HepG2 (cell line): Measurements from ENCODE around the gene LRRC45. TPM values are rescaled to one million over a fixed set of nuclear protein-coding genes. Genes with fewer than 3 reads are reported as not detected.
A peak's percentile ranks its signal among the peaks of the same experiment; 100 is the strongest.

ENCODE experiments used
- ATAC-seq: fragments of 200-7000 bp; cut with Tn5 transposase; 3 replicates; pipeline ENCODE4 v1.9.1; 2020; ENCODE audit warnings: mild to moderate bottlenecking, moderate library complexity
- BruUV-seq: library from RNA; stranded (reverse); fragments of 400-500 nt; replicated peaks from 2 replicates; lab custom pipeline; 2021; lab: Mats Ljungman, UMichigan
- CTCF ChIA-PET: fragments of 300-600 bp; formaldehyde crosslinking; extraction: SDS; loops from one replicate; lab custom pipeline; 2021; ENCODE audit warnings: low total read pairs, inconsistent platforms, low intra/inter-chr PET ratio; lab: Yijun Ruan, JAX
- POLR2A ChIA-PET: fragments of 350-600 bp; sonication (Branson Sonifier 250); formaldehyde crosslinking; loops from one replicate; lab custom pipeline; 2020; ENCODE audit warnings: antibody characterized with exemption, inconsistent platforms; lab: Yijun Ruan, JAX
- DNase-seq: peaks from one replicate; pipeline ENCODE4 v3.0.0-alpha.2; 2015; ENCODE audit warnings: low spot score
- FAIRE-seq: peaks from 3 replicates; lab custom pipeline; 2011; peaks lifted over from hg19 to GRCh38; lab: Jason Lieb, UNC
- H2AFZ ChIP-seq: one replicate; pipeline ENCODE4 v1.6.1; 2011; ENCODE audit warnings: low read length, inconsistent platforms
- H3K27ac ChIP-seq: fragments of 300-600 bp; 3 replicates; pipeline ENCODE4 v1.8.0; 2011; ENCODE audit warnings: mixed run types, mild to moderate bottlenecking, mixed read lengths, low read length, inconsistent platforms; ENCODE audit not compliant: insufficient read depth; ENCODE audit errors: extremely low read length
- H3K27me3 ChIP-seq, 2 experiments: fragments of 200-600 bp in 1 of 2; 2 replicates in 1 of 2; 3 replicates in 1 of 2; pipeline versions ENCODE4 v1.6.0 to v1.8.0; 2011; ENCODE audit warnings: low read length in 2 of 2, mild to moderate bottlenecking in 2 of 2, moderate library complexity in 2 of 2, inconsistent platforms in 1 of 2; ENCODE audit not compliant: insufficient read depth in 2 of 2, control insufficient read depth in 1 of 2
- H3K36me3 ChIP-seq, 2 experiments: fragments of 200-600 bp in 1 of 2; replicated peaks in 1 of 2; 2 replicates in 1 of 2; 3 replicates in 1 of 2; pipeline versions ENCODE4 v1.5.1 to v1.8.0; 2011; ENCODE audit warnings: low read length in 2 of 2, inconsistent platforms in 1 of 2; ENCODE audit not compliant: insufficient read depth in 2 of 2, control insufficient read depth in 1 of 2
- H3K4me1 ChIP-seq: 2 replicates; pipeline ENCODE4 v1.5.1; 2012; ENCODE audit warnings: low read length, inconsistent platforms; ENCODE audit not compliant: insufficient read depth
- H3K4me2 ChIP-seq: 2 replicates; pipeline ENCODE4 v1.6.0; 2011; ENCODE audit warnings: low read depth, low read length, inconsistent platforms
- H3K4me3 ChIP-seq, 3 experiments: fragments of 200-600 bp in 1 of 3; sonication (generic), shearing (Covaris generic) in 1 of 3; replicated peaks in 1 of 3; 2 replicates each; pipeline ENCODE4 v1.5.1; 2011 to 2016; ENCODE audit warnings: low read length in 3 of 3, inconsistent platforms in 2 of 3, low read depth in 2 of 3, mild to moderate bottlenecking in 2 of 3, control low read depth in 1 of 3, mixed read lengths in 1 of 3; ENCODE audit not compliant: insufficient read depth in 1 of 3
- H3K79me2 ChIP-seq: one replicate; pipeline ENCODE4 v1.6.1; 2011; ENCODE audit warnings: low read length, inconsistent platforms; ENCODE audit not compliant: insufficient read depth
- H3K9ac ChIP-seq: 2 replicates; pipeline ENCODE4 v1.6.0; 2011; ENCODE audit warnings: mild to moderate bottlenecking, low read depth, low read length, inconsistent platforms; ENCODE audit not compliant: insufficient read depth
- H3K9me3 ChIP-seq: 2 replicates; pipeline ENCODE4 v1.5.1; 2012; ENCODE audit warnings: mild to moderate bottlenecking, low read length
- H4K20me1 ChIP-seq: 2 replicates; pipeline ENCODE4 v1.6.0; 2011; ENCODE audit warnings: inconsistent platforms, mild to moderate bottlenecking, low read length, moderate library complexity; ENCODE audit not compliant: insufficient read depth
- EHMT2 ChIP-seq: fragments of 200-600 bp; sonication (generic); IDR thresholded peaks from 2 replicates; pipeline ENCODE4 v1.7.0; 2017; ENCODE audit warnings: antibody characterized with exemption, low read depth, low read length, borderline replicate concordance
- HNRNPL ChIP-seq: fragments of 200-400 bp; formaldehyde crosslinking; IDR thresholded peaks from 2 replicates; pipeline ENCODE4 v1.6.1; 2017; ENCODE audit warnings: mild to moderate bottlenecking, low read depth, low read length
- HOXA3 ChIP-seq: sonication (generic); formaldehyde crosslinking; IDR thresholded peaks from 2 replicates; pipeline ENCODE4 v1.5.0; 2020; ENCODE audit warnings: missing genetic modification reagents
- MAFG ChIP-seq: sonication (generic); formaldehyde crosslinking; IDR thresholded peaks from 2 replicates; pipeline ENCODE4 v1.5.1; 2020; ENCODE audit warnings: mild to moderate bottlenecking, missing genetic modification reagents
- POLR2AphosphoS2 ChIP-seq: IDR thresholded peaks from 2 replicates; pipeline ENCODE4 v1.6.1; 2011; ENCODE audit warnings: low read depth, low read length, improper control_type of control experiment
- RBFOX2 ChIP-seq: fragments of 200-400 bp; formaldehyde crosslinking; IDR thresholded peaks from 2 replicates; pipeline ENCODE4 v1.6.1; 2017; ENCODE audit warnings: low read depth, mild to moderate bottlenecking, low read length
- RFX1 ChIP-seq: fragments of 450-650 bp; IDR thresholded peaks from 2 replicates; pipeline ENCODE4 v1.6.1; 2017
- SMYD3 ChIP-seq: sonication (generic); formaldehyde crosslinking; IDR thresholded peaks from 2 replicates; pipeline ENCODE4 v1.8.1; 2023; ENCODE audit warnings: mild to moderate bottlenecking, missing genetic modification reagents
- SP5 ChIP-seq: IDR thresholded peaks from 2 replicates; pipeline ENCODE4 v1.6.1; 2016; ENCODE audit warnings: low read depth, borderline replicate concordance
- ZBTB7B ChIP-seq: sonication (generic); formaldehyde crosslinking; IDR thresholded peaks from 2 replicates; pipeline ENCODE4 v1.4.0; 2020; ENCODE audit warnings: missing genetic modification reagents
- ZNF572 ChIP-seq: sonication (generic); formaldehyde crosslinking; IDR thresholded peaks from 2 replicates; pipeline ENCODE4 v1.5.1; 2020; ENCODE audit warnings: mild to moderate bottlenecking, missing genetic modification reagents
- ZNF644 ChIP-seq: IDR thresholded peaks from 2 replicates; pipeline ENCODE4 v1.6.1; 2016; ENCODE audit warnings: low read depth
- ZNF816 ChIP-seq: sonication (generic); formaldehyde crosslinking; IDR thresholded peaks from 2 replicates; pipeline ENCODE4 v1.8.0; 2022; ENCODE audit warnings: missing genetic modification reagents, mild to moderate bottlenecking, borderline replicate concordance
- ZSCAN25 ChIP-seq: sonication (generic); formaldehyde crosslinking; IDR thresholded peaks from 2 replicates; pipeline ENCODE4 v1.8.0; 2022; ENCODE audit warnings: mild to moderate bottlenecking, missing genetic modification reagents
- WGBS: methylation state at CpG from one replicate; pipeline ENCODE4 v1.1.6; 2017; ENCODE audit warnings: low lambda C conversion rate; 5-methylcytosine and 5-hydroxymethylcytosine counted together
- in situ Hi-C: cut with HindIII; loops from 2 replicates; pipeline ENCODE4 v1.10.0; 2017; ENCODE audit warnings: low pct_unique_long_range_greater_than_20kb; ENCODE audit not compliant: extremely low pct_ligation_motif_present
- intact Hi-C: fragments of 100-400 bp; cut with micrococcal nuclease; formaldehyde crosslinking; loops from one replicate; pipeline ENCODE4 v1.10.0; 2022; ENCODE audit not compliant: unreplicated experiment
- polyA plus RNA-seq, 8 experiments: library from polyadenylated mRNA; depleted of rRNA in 3 of 8; stranded (reverse) in 7 of 8; unstranded in 1 of 8; fragments of >200 nt; fragmentation: Illumina TruSeq in 4 of 8; extraction: Trizol in 4 of 8; gene quantifications; 2 replicates each; pipeline versions ENCODE4 v1.2.1 to v1.2.3, GENCODE V29; 2011 to 2016; ENCODE audit warnings: low read depth in 4 of 8, missing spikeins in 1 of 8, mixed read lengths in 1 of 8; ENCODE audit not compliant: insufficient read depth in 1 of 8
- total RNA-seq, 5 experiments: library from RNA; depleted of rRNA; stranded (reverse); fragments of >200 nt; fragmentation: Illumina TruSeq; extraction: Trizol; gene quantifications; 2 replicates each; pipeline ENCODE4 v1.2.3, GENCODE V29; 2016; ENCODE audit warnings: low read depth in 1 of 5
- TF ChIP-seq, protein P1 (sequence below): sonication (generic); formaldehyde crosslinking; IDR thresholded peaks from 2 replicates; pipeline ENCODE4 v1.8.0; 2022; ENCODE audit warnings: missing genetic modification reagents, mild to moderate bottlenecking, borderline replicate concordance
- TF ChIP-seq, protein P2 (sequence below): sonication (generic); formaldehyde crosslinking; IDR thresholded peaks from 2 replicates; pipeline ENCODE4 v1.5.1; 2020; ENCODE audit warnings: mild to moderate bottlenecking, missing genetic modification reagents, borderline replicate concordance

The LRRC45 gene
- total and polyA plus RNA-seq, 2 of the 13 experiments (the other 11 are each of a cell fraction or from before 2014, with no cell fraction given), result 11.6 to 48.1 TPM

DNA sequence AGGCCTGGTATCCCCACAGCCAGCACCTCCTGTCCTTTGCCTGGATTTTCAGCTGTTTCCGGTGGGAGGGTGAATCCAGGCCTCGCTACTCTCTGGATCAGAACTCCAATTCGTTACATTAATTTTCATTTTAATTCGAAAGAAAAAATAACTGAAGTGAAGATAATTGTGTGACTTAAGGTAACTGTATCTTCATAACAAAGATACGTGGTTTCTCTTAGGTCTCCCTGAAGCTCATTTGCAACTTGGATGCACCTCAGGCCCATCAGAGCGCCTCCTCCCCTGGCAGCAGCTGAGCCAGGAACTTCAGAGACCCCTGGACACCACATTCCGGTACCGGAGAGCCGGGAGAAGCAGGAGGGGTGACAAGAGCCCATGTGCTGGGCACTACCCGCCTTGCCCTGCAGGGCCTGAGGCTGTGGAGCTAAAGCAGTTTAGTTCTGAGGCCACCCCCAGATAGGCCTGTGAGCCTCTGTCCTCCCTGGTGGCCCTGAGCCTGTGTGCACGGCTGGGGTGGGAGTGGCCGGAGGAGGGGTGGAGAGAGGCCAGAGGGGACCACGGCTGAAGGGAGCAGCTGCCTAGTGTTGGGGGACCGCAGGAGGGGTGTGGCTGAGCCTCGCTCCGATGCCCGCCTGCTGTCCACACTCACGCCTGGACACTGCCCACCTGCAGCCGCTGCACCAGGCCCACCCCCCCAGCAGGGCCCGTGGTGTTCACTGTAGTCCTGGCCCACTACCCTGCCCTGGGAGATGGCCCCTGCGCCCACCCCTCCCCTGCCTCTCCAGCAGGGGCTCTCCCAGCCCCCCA, 53.9 kb downstream of the LRRC45 start:
- H3K79me2 ChIP-seq, result no peaks in the 10 kb centered on the region
- H3K4me2 ChIP-seq, result no peak overlapping the region
- no peaks in the 10 kb centered on the region for H3K9me3 ChIP-seq
- H3K4me3 ChIP-seq, result no peak overlapping the region
- H3K27me3 ChIP-seq, result peaks cover 0 to 3% of the 10 kb centered on the region in 2 experiments; a peak in 2 of 5 replicates
- H3K27ac ChIP-seq, result peak overlapping the region; percentile 6
- WGBS, result 68% methylated on average over 19 of the region's 21 CpGs
- intact Hi-C loops (no loop called here), in situ Hi-C loops (no loop called here)
- peaks cover 12% of the 10 kb centered on the region for H3K4me1 ChIP-seq
- no peak for FAIRE-seq
- H3K9ac ChIP-seq, result no peak overlapping the region
- CTCF ChIA-PET, result no interaction called here
- no TSS peak for BruUV-seq
- peaks cover 24% of the 10 kb centered on the region; the same call in 1 of the 2 replicates for H4K20me1 ChIP-seq
- H3K36me3 ChIP-seq, result peaks cover 27 to 34% of the 10 kb centered on the region in 2 experiments
- DNase-seq, result peak; percentile 36
- peak; percentile 62 for ATAC-seq
- H2AFZ ChIP-seq, result no peak overlapping the region
- POLR2A ChIA-PET, result interaction anchor here (0.7 to 1.9 kb wide), 7 partner anchors 9 to 30 kb away, joined by 3 to 9 read pairs (median 4); partner anchors contain the start of genes DUS1L and FASN
- TF ChIP-seq RBFOX2 (peak; percentile 88), MAFG (CRISPR knock-in tag) (no peak), HNRNPL (peak; percentile 82), ZNF816 (no peak), SMYD3 (CRISPR knock-in tag) (no peak), SP5 (CRISPR knock-in tag) (peak; percentile 31; the same call in 1 of the 2 replicates), HOXA3 (CRISPR knock-in tag) (peak; percentile 47; the same call in 1 of the 2 replicates), ZNF572 (CRISPR knock-in tag) (peak; percentile 25; the same call in 1 of the 2 replicates), ZBTB7B (CRISPR knock-in tag) (peak; percentile 15; the same call in 1 of the 2 replicates), RFX1 (no peak), ZNF644 (no peak), EHMT2 (no peak), ZSCAN25 (CRISPR knock-in tag) (peak; percentile 72; the same call in 1 of the 2 replicates), POLR2AphosphoS2 (peak; percentile 35; the same call in 1 of the 2 replicates)
- TF ChIP-seq, protein P1, sequence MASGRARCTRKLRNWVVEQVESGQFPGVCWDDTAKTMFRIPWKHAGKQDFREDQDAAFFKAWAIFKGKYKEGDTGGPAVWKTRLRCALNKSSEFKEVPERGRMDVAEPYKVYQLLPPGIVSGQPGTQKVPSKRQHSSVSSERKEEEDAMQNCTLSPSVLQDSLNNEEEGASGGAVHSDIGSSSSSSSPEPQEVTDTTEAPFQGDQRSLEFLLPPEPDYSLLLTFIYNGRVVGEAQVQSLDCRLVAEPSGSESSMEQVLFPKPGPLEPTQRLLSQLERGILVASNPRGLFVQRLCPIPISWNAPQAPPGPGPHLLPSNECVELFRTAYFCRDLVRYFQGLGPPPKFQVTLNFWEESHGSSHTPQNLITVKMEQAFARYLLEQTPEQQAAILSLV (CRISPR knock-in tag), result 0 out of 2 replicates have a peak, but pooled peaks have one; percentile 24
- TF ChIP-seq, protein P2, sequence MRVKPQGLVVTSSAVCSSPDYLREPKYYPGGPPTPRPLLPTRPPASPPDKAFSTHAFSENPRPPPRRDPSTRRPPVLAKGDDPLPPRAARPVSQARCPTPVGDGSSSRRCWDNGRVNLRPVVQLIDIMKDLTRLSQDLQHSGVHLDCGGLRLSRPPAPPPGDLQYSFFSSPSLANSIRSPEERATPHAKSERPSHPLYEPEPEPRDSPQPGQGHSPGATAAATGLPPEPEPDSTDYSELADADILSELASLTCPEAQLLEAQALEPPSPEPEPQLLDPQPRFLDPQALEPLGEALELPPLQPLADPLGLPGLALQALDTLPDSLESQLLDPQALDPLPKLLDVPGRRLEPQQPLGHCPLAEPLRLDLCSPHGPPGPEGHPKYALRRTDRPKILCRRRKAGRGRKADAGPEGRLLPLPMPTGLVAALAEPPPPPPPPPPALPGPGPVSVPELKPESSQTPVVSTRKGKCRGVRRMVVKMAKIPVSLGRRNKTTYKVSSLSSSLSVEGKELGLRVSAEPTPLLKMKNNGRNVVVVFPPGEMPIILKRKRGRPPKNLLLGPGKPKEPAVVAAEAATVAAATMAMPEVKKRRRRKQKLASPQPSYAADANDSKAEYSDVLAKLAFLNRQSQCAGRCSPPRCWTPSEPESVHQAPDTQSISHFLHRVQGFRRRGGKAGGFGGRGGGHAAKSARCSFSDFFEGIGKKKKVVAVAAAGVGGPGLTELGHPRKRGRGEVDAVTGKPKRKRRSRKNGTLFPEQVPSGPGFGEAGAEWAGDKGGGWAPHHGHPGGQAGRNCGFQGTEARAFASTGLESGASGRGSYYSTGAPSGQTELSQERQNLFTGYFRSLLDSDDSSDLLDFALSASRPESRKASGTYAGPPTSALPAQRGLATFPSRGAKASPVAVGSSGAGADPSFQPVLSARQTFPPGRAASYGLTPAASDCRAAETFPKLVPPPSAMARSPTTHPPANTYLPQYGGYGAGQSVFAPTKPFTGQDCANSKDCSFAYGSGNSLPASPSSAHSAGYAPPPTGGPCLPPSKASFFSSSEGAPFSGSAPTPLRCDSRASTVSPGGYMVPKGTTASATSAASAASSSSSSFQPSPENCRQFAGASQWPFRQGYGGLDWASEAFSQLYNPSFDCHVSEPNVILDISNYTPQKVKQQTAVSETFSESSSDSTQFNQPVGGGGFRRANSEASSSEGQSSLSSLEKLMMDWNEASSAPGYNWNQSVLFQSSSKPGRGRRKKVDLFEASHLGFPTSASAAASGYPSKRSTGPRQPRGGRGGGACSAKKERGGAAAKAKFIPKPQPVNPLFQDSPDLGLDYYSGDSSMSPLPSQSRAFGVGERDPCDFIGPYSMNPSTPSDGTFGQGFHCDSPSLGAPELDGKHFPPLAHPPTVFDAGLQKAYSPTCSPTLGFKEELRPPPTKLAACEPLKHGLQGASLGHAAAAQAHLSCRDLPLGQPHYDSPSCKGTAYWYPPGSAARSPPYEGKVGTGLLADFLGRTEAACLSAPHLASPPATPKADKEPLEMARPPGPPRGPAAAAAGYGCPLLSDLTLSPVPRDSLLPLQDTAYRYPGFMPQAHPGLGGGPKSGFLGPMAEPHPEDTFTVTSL (CRISPR knock-in tag), result no peak
